GM12891 (cell line): Measurements from ENCODE around the gene GOLT1A.

Source experiments
- PAX5 ChIP-seq: IDR thresholded peaks from 2 replicates; pipeline ENCODE4 v1.6.1; 2011; ENCODE audit warnings: low read length, moderate library complexity, mild to moderate bottlenecking; ENCODE audit not compliant: insufficient read depth, severe bottlenecking
- POLR2A ChIP-seq: IDR thresholded peaks from 2 replicates; pipeline ENCODE4 v1.6.1; 2011; ENCODE audit warnings: low read depth, low read length, control low read depth
- POLR2AphosphoS5 ChIP-seq: IDR thresholded peaks from 2 replicates; pipeline ENCODE4 v1.6.1; 2011; ENCODE audit warnings: low read depth, low read length, control low read depth
- POU2F2 ChIP-seq: IDR thresholded peaks from 2 replicates; pipeline ENCODE4 v1.6.1; 2011; ENCODE audit warnings: low read depth, mild to moderate bottlenecking, control low read depth, low read length, moderate library complexity
- SPI1 ChIP-seq: IDR thresholded peaks from 2 replicates; pipeline ENCODE4 v1.6.1; 2011; ENCODE audit warnings: low read depth, low read length, control low read depth
- TAF1 ChIP-seq: IDR thresholded peaks from 2 replicates; pipeline ENCODE4 v1.6.1; 2011; ENCODE audit warnings: low read depth, low read length, control low read depth

DNA sequence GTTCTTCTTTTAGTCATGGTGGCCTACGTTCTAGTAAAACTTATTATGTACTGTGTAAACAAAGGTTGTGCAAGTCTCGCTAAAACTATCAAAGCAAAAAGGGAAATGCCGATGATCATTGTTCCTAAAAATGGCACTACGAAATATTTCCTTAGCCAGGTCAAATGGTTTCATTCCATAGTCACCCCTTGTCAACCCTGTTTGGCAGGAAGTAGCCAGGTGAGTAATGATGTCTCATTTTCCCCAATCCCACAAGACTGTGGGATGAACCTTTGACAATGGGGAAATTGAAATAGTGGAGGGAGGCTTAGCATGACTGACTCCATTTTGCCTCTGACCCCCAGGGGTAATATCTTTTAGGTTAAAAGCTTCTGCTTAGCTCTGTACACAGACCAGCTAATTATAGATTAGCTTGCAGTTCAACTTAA, 42.0 kb downstream of the GOLT1A start:
- TF ChIP-seq POLR2AphosphoS5 (no peak), TAF1 (no peak), POLR2A (no peak), PAX5 (no peak), SPI1 (no peak), POU2F2 (no peak)
